Measurements from ENCODE around the gene GET3.

Gene GET3

GRCh38 chr19:12736995-12737834 lies at the start of gene GET3:
Gene GET3, plus strand, starts transcription at chr19:12737497. Its CDS starts 9 bp downstream, at chr19:12737506.
- H4K20me1 ChIP-seq (ENCODE audit: insufficient read depth, low read length) = peaks cover 7% of the 10 kb centered on the region; the same call in 1 of the 2 replicates
- peaks cover 42% of the 10 kb centered on the region for H3K79me2 ChIP-seq (ENCODE audit: low read length)
- H3K9me2 ChIP-seq (replicated peaks; ENCODE audit: insufficient read depth, low read length) = no peaks in the 10 kb centered on the region
- H3K4me3 ChIP-seq (ENCODE audit: low read length) = peak within 1 kb of the TSS; percentile 86
- peak within 1 kb of the TSS; percentile 63 for H2AFZ ChIP-seq (ENCODE audit: low read length)
- peak; percentile 96 for DNase-seq
- peak within 1 kb of the TSS; percentile 76 for H3K9ac ChIP-seq (ENCODE audit: low read length)
- H3K27me3 ChIP-seq (replicated peaks; ENCODE audit: insufficient read depth, low read length) = no peaks in the 10 kb centered on the region
- peaks cover 17% of the 10 kb centered on the region for H3K4me1 ChIP-seq (ENCODE audit: low read length)
- no peaks in the 10 kb centered on the region for H3K9me3 ChIP-seq (replicated peaks; ENCODE audit: insufficient read depth, low read length)
- peak within 1 kb of the TSS; percentile 81 for H3K4me2 ChIP-seq (ENCODE audit: low read depth, low read length)
- H3K27ac ChIP-seq (ENCODE audit: low read length) = peak within 1 kb of the TSS; percentile 69; the same call in 1 of the 2 replicates
- TF ChIP-seq EZH2phosphoT487 (IDR thresholded peaks at IDR 0.05; ENCODE audit: low read length) (no peak), EZH2 (optimal IDR thresholded peaks at IDR 0.05; ENCODE audit: low read depth, low read length) (no peak), CTCF (IDR thresholded peaks at IDR 0.05; ENCODE audit: low read length) (no peak)
- peaks cover 3% of the 10 kb centered on the region; the same call in 1 of the 2 replicates for H3F3A ChIP-seq (ENCODE audit: insufficient read depth, low read length)
- peaks cover 3% of the 10 kb centered on the region; the same call in 1 of the 2 replicates for H3K36me3 ChIP-seq (replicated peaks; ENCODE audit: insufficient read depth, low read length)

GRCh38 chr19:12689012-12689411 lies 48.3 kb upstream of the GET3 start:
- Histone ChIP-seq H3K27me3 (replicated peaks; ENCODE audit: insufficient read depth, low read length) (no peaks in the 10 kb centered on the region), H3K79me2 (ENCODE audit: low read length) (no peaks in the 10 kb centered on the region), H4K20me1 (ENCODE audit: insufficient read depth, low read length) (no peaks in the 10 kb centered on the region), H3K4me3 (ENCODE audit: low read length) (no peak overlapping the region), H2AFZ (ENCODE audit: low read length) (no peak overlapping the region), H3K9ac (ENCODE audit: low read length) (no peak overlapping the region), H3K36me3 (replicated peaks; ENCODE audit: insufficient read depth, low read length) (no peaks in the 10 kb centered on the region), H3K9me2 (replicated peaks; ENCODE audit: insufficient read depth, low read length) (no peaks in the 10 kb centered on the region), H3K4me2 (ENCODE audit: low read depth, low read length) (no peak overlapping the region), H3K27ac (ENCODE audit: low read length) (no peak overlapping the region), H3K9me3 (replicated peaks; ENCODE audit: insufficient read depth, low read length) (no peaks in the 10 kb centered on the region), H3K4me1 (ENCODE audit: low read length) (no peaks in the 10 kb centered on the region), H3F3A (ENCODE audit: insufficient read depth, low read length) (no peaks in the 10 kb centered on the region)
- DNase-seq = no peak
- TF ChIP-seq CTCF (IDR thresholded peaks at IDR 0.05; ENCODE audit: low read length) (no peak), EZH2phosphoT487 (IDR thresholded peaks at IDR 0.05; ENCODE audit: low read length) (no peak), EZH2 (optimal IDR thresholded peaks at IDR 0.05; ENCODE audit: low read depth, low read length) (no peak)

GRCh38 chr19:12689581-12690216 lies 47.6 kb upstream of the GET3 start:
- DNase-seq = no peak
- no peak overlapping the region for H2AFZ ChIP-seq (ENCODE audit: low read length)
- no peaks in the 10 kb centered on the region for H3K79me2 ChIP-seq (ENCODE audit: low read length)
- no peak overlapping the region for H3K27ac ChIP-seq (ENCODE audit: low read length)
- H3K4me2 ChIP-seq (ENCODE audit: low read depth, low read length) = no peak overlapping the region
- H3K9me3 ChIP-seq (replicated peaks; ENCODE audit: insufficient read depth, low read length) = no peaks in the 10 kb centered on the region
- H3K9me2 ChIP-seq (replicated peaks; ENCODE audit: insufficient read depth, low read length) = no peaks in the 10 kb centered on the region
- TF ChIP-seq CTCF (IDR thresholded peaks at IDR 0.05; ENCODE audit: low read length) (no peak), EZH2phosphoT487 (IDR thresholded peaks at IDR 0.05; ENCODE audit: low read length) (no peak), EZH2 (optimal IDR thresholded peaks at IDR 0.05; ENCODE audit: low read depth, low read length) (no peak)
- H3F3A ChIP-seq (ENCODE audit: insufficient read depth, low read length) = no peaks in the 10 kb centered on the region
- H3K36me3 ChIP-seq (replicated peaks; ENCODE audit: insufficient read depth, low read length) = no peaks in the 10 kb centered on the region
- H3K4me3 ChIP-seq (ENCODE audit: low read length) = no peak overlapping the region
- H3K4me1 ChIP-seq (ENCODE audit: low read length) = no peaks in the 10 kb centered on the region
- H4K20me1 ChIP-seq (ENCODE audit: insufficient read depth, low read length) = no peaks in the 10 kb centered on the region
- no peaks in the 10 kb centered on the region for H3K27me3 ChIP-seq (replicated peaks; ENCODE audit: insufficient read depth, low read length)
- H3K9ac ChIP-seq (ENCODE audit: low read length) = no peak overlapping the region

Data from MM.1S (cell line).